GM18951 (cell line): Measurements from ENCODE around the gene TNFAIP2.
"Not testable (repeated sequence)": the region's sequence is repeated elsewhere in the genome, so short reads cannot be mapped to it uniquely, and the experiment has no call there.

Experiments used
- POLR2A ChIP-seq: IDR thresholded peaks from 4 replicates; pipeline ENCODE4 v1.6.1; 2011; ENCODE audit warnings: mild to moderate bottlenecking; ENCODE audit not compliant: insufficient read length, insufficient read depth; ENCODE audit errors: extremely low read depth
- in situ Hi-C: fragments of 300-500 bp; cut with MboI; formaldehyde crosslinking; loops from one replicate; pipeline ENCODE4 v1.12.0; 2022; ENCODE audit warnings: low sequenced_read_pairs, mixed read lengths, inconsistent platforms; ENCODE audit not compliant: unreplicated experiment

TNFAIP2 gene

DNA sequence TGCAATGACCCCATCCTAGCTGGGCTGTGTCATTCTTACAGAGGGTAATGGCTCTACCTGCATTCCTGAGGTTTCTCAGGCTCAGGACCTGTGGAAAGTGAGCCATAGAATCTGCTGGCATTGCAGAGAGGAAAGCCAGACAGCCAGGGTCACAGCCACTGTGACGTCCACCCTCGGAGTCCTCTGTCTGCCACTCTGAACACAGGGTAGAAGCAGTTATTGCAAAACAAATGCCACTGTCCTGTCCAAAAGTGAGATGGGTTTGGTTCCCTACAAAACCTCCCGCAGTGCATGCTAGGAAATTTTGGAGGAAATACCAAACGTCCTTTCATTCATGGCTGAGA, 37.8 kb downstream of the TNFAIP2 start:
- TF ChIP-seq POLR2A: no peak
- in situ Hi-C loops: no loop called here

- TF ChIP-seq POLR2A: no peak
- in situ Hi-C loops: no loop called here
These were observed 39.9 kb downstream of the TNFAIP2 start for GRCh38 chr14:103163199-103163598.

GRCh38 chr14:103164006-103164405, 40.7 kb downstream of the TNFAIP2 start:
- in situ Hi-C loops: no loop called here
- TF ChIP-seq POLR2A: no peak

GRCh38 chr14:103164779-103165178, 41.5 kb downstream of the TNFAIP2 start:
- in situ Hi-C loops: no loop called here
- no peak for TF ChIP-seq POLR2A

- in situ Hi-C loops: no loop called here
- TF ChIP-seq POLR2A: no peak
These were observed 42.1 kb downstream of the TNFAIP2 start for GRCh38 chr14:103165323-103165722.

DNA sequence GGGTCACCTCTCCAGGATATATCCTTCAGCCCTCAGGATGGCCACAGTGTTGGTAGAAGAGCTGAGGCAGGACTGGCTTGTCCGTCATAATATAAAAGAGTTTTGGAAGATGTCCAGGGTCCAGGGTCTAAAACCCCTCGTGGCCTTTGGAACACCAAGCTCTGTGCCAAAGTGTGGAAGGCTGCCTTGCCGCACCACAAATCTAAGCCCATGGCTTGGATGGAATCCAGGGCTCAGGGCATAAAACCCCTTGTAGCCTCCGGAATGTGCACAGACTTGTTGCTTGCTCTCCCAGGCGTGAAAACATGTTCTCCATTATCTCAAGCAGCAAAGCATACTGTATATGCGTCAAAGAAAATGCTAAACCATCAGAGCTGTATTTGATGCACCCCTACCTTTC, 46.7 kb downstream of the TNFAIP2 start:
- no peak for TF ChIP-seq POLR2A
- in situ Hi-C loops: no loop called here

GRCh38 chr14:103171206-103171605, 47.9 kb downstream of the TNFAIP2 start:
- in situ Hi-C loops: not testable (repeated sequence)

DNA sequence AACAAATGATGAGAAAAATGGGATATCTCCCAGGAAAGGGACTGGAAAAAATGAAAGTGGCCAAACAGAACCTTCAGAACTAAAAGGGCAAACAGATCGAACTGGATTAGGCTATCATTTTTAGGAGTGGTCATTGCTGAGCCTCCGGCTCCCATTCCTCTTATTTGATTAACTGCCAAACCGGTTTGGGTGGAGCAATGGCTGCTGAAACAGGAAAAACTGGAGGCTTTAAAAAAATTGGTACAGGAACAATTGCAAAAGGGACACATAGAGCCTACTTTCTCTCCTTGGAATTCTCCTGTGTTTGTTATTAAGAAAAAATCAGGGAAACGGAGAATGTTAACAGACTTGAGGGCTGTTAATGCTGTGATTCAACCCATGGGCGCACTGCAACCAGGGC, 49.7 kb downstream of the TNFAIP2 start:
- TF ChIP-seq POLR2A: no peak
- in situ Hi-C loops: no loop called here

- in situ Hi-C loops: not testable (repeated sequence)
These were observed 50.6 kb downstream of the TNFAIP2 start for GRCh38 chr14:103173887-103174286.

DNA sequence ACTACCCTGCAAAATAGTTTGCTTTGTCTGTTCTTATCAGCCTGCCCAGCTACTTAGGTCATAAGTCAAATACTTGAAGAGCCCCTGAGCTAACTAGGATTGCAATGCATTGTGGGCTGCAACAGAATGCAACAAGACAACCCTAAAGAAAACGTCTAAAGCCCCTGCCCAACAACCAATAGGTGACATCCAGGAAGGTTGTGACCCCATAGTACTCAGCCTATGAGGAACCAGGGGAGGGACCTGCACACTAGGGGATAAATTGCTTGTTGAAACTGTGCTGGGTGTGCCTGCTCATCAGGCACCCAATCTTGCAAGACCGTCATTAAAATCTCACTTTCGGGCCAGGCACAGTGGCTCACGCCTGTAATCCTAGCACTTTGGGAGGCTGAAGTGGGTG, 52.9 kb downstream of the TNFAIP2 start:
- in situ Hi-C loops: not testable (repeated sequence)

DNA sequence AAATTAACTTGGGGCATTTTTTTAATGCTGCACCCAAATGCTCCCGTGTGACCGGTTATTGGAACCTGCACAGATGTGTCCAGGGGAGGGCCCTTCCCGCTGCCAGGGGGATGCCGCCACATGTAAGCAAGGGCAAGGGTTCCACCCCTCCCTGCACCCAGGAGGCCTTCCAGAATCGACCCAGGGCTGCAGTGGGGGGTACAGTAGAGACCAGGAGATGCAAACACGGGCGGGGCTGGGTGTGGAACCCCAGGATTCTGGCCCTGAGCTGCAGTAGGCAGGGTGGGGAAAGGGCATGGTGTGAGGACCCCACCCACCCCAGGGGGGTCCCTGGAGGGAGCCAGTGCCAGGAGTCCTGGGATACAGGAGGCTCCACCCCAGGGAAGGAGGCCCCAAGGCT, 54.1 kb downstream of the TNFAIP2 start:
- TF ChIP-seq POLR2A: no peak
- in situ Hi-C loops: no loop called here

- in situ Hi-C loops: no loop called here
- TF ChIP-seq POLR2A: no peak
These were observed 55.3 kb downstream of the TNFAIP2 start for GRCh38 chr14:103178521-103178920.

DNA sequence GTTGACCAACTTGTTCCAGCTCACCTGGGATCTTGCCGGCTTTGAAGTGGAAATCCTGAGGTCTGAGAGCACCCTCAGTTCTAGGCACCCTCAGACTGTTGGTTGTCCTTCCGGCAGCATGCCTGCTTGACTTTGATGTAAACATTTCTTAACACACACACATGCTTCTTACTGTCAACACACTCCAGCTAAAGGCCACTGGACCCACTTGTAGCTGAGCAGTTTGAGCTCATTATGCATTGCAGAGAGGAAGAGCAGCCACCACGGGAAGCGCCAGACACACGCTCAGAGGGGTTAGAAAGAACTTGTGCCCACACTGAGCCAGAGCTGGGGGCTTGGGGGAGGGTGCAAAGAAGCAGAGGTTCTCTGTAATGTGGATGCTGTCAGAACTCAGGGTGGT, 55.8 kb downstream of the TNFAIP2 start:
- TF ChIP-seq POLR2A: no peak
- in situ Hi-C loops: no loop called here

DNA sequence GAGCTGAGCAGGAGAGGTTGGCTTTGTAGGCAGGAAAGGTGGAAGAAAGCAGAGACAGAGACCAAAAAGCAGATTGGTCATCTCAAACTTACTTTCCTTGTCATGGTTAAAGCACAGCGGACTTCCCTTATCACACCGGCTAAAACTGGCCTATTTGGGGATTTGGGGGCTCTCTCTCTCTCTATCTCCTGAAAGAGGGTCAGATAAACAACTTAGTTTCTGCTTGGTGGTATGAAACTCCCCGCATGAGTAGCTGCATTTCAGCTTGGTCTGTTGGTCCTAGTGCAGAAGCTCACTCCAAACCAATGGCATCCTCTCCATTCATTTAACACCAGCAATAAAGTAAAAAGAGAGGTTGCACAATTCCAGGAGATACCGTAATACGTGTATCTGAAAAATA, 57.1 kb downstream of the TNFAIP2 start:
- TF ChIP-seq POLR2A: no peak
- in situ Hi-C loops: no loop called here

GRCh38 chr14:103184046-103184445, 60.8 kb downstream of the TNFAIP2 start:
- in situ Hi-C loops: no loop called here
- TF ChIP-seq POLR2A: no peak
